Middle frontal gyrus (tissue), 1 donor: Measurements from ENCODE around the gene GNG13.
"Not testable (repeated sequence)": the region's sequence is repeated elsewhere in the genome, so short reads cannot be mapped to it uniquely, and the experiment has no call there.

Experiments used
- DNase-seq: peaks from one replicate; pipeline ENCODE4 v3.0.0-alpha.2; 2015; ENCODE audit warnings: low spot score; ENCODE audit errors: extremely low spot score

Gene GNG13

GRCh38 chr16:763369-764183, 37.0 kb downstream of the GNG13 start:
- DNase-seq: no peak

DNA sequence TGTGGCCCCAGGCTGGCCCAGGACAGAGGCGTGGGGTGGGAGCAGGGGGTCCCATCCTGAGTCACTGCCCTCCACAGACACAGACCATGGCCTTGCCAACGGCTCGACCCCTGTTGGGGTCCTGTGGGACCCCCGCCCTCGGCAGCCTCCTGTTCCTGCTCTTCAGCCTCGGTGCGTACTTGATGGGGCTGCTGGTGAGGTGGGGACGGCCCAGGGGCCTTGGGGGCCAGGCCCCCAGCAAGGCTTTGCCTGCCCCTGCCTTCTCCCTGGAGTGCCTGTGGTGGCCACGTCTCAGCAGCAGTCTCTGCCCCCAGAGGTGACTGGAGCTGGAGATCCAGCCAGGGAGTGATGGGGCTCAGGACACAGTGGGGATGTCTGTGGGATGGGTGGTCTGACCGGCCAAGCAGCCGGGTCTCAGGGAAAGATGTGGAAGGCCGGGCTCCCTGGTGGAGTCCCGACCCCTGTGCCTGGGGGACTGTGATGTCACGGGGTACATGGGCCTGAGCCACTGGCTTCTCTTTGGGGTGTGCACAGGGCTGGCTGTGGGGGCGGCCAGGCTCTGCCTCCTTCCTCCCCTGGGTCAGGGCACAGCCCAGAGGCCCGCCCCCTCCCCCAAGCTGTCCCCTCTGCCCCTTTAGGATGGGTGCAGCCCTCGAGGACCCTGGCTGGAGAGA, 37.8 kb downstream of the GNG13 start:
- no peak for DNase-seq

DNA sequence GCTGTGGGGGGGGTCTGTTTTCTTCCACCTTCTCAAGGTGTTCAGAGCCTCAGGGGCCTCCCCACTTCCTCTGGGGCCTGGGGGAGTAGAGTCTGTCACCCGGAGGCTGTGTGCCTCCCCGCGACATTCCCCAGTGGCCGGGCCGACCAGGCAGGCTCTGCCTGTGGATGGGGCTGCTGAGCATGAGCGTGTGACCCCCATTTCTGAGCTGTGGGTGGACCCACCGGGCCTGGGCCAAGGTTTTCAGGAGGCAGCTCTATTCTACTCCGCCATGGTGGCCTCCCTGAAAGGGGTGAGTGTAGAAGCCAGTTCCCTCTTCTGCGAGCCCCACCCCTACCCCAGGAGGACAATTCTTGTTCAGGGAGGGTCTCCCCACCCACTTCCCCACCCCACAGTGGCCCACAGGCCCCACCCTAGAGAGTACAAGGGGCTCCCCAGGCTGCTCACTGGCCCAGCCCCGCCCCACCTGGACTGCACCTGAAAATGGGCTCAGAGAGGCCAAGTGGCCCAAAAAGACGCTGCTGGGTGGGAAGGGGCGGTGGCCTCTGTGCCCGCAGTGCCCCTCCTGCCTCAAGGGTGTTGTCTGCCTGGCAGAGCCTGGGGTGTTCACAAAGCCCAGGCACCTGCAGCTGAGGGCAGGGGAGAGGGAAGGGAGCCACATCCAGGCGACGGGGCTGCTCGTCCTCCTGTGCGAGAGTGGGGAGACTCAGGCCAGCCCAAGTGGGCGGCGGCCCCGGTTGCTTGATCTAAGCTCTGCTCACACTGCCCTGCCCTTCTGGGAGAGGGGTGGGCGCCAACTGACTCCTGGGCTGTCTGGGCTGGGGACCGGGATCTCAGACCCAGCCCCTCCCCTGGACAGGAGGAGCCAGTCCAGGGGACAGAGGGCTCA, 38.7 kb downstream of the GNG13 start:
- DNase-seq: no peak

- no peak for DNase-seq
Observed at GRCh38 chr16:760545-761343, 39.8 kb downstream of the GNG13 start, which contains the start of gene MSLN. Gene MSLN (plus strand): TSS chr16:760734. CDS start chr16:762681, 1,947 bp downstream.

DNA sequence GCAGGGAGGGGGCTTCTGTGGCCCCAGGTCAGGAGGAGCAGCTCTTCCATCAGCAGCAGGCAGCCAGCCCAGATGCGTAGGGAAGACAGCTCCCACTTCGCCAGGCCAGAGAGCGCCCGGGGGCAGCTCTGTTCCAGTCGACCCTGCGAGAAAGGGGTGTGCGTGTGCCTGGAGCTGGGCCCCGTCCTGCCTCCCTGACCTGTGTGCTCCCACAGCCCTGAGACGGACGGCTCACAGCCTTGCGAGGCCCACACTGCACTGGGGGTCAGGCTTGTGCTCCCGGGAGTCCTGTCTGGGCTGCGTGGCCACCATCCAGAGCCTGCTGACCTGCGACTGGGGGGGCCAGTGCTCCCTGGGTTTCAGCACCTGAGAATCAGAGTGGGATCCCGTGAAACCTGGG, 40.5 kb downstream of the GNG13 start:
- no peak for DNase-seq

DNA sequence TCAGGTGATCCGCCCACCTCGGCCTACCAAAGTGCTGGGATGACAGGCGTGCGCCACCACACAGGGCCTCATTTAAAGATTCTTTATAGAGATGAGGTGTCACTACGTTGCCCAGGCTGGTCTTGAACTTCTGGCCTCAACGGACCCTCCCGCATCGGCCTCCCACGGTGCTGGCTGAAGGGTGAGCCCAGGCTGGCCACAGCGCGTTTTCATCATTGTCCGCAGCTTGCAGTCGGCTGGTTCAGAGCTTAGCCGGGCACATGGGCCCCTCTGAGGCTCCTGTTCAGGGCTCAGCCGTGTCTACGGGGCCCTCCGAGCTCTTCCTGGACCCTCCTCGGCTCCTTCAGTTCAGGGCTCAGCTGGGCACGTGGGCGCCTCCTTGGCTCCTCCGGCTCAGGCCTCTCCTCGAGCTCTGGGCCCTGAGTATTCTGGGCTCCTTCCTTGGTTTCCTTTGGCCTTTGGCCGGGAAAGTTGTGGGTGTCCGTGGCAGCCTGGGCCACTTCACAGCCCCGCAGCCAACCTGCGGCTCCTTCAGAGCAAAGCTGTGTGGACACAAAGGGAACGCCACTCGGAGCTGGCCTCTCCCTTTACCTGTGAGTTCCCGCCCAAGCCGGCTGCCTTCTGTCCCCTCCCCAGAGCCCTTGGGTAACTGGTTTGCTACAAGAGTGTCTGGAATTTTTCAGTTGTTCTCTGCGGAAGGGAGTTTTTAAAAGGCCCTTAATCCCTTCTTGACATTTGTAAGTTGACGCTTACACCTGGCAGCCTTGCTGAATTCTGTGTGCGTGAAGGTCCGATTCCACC, 41.2 kb downstream of the GNG13 start:
- DNase-seq: no peak

GRCh38 chr16:756428-756827, 44.1 kb downstream of the GNG13 start:
- no peak for DNase-seq

GRCh38 chr16:754656-755055, 45.9 kb downstream of the GNG13 start:
- DNase-seq: no peak

DNA sequence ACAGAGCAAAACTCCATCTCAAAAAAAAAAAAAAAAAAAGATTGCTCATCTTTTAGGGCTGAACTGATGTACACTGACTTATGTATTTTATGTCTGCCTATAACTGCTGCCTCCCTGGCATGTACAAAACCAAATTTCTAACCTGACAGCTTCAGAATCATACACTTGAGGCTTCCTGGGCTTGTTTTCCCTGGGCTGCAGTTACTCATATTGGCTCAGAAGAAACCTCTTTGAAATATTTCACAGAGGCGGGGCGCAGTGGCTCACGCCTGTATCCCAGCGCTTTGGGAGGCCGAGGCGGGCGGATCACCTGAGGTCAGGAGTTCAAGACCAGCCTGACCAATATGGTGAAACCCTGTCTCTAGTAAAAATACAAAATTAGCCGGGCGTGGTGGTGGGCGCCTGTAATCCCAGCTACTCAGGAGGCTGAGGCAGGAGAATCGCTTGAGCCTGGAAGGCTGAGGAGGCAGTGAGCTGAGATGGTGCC, 46.4 kb downstream of the GNG13 start:
- not testable (repeated sequence) for DNase-seq

DNA sequence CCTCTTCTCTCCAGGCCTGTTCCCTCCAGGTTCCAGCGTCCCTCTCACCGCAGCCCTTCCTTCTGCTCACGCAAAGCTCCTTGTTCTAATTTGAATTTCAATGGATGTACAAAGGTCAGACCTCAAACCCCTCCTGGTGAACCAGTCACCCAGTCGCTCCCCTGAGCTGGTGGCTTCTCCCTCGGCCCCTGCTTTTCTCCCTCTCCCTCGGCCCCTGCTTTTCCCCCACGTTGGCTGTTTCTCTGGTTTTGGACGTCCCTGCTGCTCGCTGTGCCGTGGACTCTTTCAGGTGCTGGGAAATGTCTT, 48.6 kb downstream of the GNG13 start:
- DNase-seq: no peak

DNA sequence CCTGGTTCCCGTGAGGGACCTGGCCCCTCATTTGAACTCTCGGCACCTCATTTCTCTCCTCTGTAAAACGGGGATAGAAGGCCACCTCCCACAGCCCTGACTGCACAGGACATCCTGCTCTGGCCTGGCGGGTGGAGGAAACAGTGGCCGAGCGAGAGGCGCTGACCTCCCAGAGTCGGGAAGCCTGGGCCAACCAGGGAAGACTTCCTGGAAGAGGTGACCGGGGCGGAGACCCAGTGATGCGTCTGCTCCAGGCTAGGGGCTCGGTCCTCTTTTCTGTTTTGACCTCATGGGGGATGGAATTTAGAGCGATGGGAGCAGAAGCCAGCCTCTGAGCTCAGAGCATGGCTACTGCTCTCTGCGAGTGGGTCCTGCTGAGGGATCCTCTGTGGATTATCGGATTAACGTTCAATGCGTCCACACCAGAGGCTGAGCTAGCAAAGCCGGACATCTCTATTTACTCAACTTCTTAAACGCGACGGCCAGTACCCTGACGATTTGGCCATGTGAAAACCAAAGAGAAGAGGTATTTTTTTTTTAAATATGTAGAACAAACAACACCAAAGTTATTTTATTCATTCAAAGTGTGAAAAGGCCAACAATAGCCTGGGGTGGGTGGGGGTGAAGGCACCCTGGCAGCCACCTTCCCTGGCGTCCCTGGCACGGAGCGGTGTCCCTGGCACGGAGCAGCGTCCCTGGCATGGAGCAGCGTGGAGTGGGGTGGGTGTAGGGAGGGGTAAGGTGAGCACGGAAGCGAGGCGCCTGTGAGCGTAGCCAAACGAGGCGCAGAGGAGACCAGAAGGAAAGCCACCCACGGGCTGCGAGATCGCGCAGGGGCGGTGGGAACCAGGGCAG, 49.2 kb downstream of the GNG13 start:
- no peak for DNase-seq

GRCh38 chr16:750485-750884, 50.0 kb downstream of the GNG13 start:
- DNase-seq: no peak

- DNase-seq: no peak
Observed at GRCh38 chr16:749010-749409, 51.5 kb downstream of the GNG13 start.
